T-helper 1 cell treated with Interleukin-12 subunit alpha and Interleukin-12 subunit beta and Interleukin-4 antibody, amounts not matched to agents 30 ng/mL and 1 ng/mL, for 36 hours (primary cell): ENCODE measurements around the gene ZNF211. TPM values are rescaled to one million over a fixed set of nuclear protein-coding genes. Genes with fewer than 3 reads are reported as not detected.

Experiments used
- intact Hi-C: fragments of 100-400 bp; cut with micrococcal nuclease; formaldehyde crosslinking; loops from one replicate; pipeline ENCODE4 v1.15.1; 2024
- total RNA-seq: library from RNA; stranded (reverse); gene quantifications from 2 replicates; pipeline ENCODE4 v1.2.3, GENCODE V29; 2022

ZNF211 gene
- total RNA-seq, 1 donor from 2014 or later: 15.4 TPM

- intact Hi-C loops: no loop called here
Measured at GRCh38 chr19:57653689-57654088, 20.7 kb downstream of the ZNF211 start.

GRCh38 chr19:57655443-57655842 lies 22.5 kb downstream of the ZNF211 start:
- intact Hi-C loops: no loop called here

GRCh38 chr19:57656346-57656745 lies 23.4 kb downstream of the ZNF211 start:
- intact Hi-C loops: no loop called here

- intact Hi-C loops: no loop called here
Measured at GRCh38 chr19:57664269-57665127, 31.5 kb downstream of the ZNF211 start.

GRCh38 chr19:57665261-57665806 lies 32.4 kb downstream of the ZNF211 start:
- intact Hi-C loops: no loop called here

GRCh38 chr19:57667228-57667627 lies 34.3 kb downstream of the ZNF211 start:
- intact Hi-C loops: no loop called here

- intact Hi-C loops: no loop called here
Measured at GRCh38 chr19:57668635-57669034, 35.7 kb downstream of the ZNF211 start, which contains the start of gene ZSCAN4. ZSCAN4 (plus strand) TSS chr19:57668935; CDS start chr19:57676146, 7,211 bp downstream.

- intact Hi-C loops: no loop called here
Measured at GRCh38 chr19:57671124-57671895, 38.3 kb downstream of the ZNF211 start.

- intact Hi-C loops: no loop called here
Measured at GRCh38 chr19:57672466-57672865, 39.5 kb downstream of the ZNF211 start.

- intact Hi-C loops: no loop called here
Measured at GRCh38 chr19:57675881-57676280, 42.9 kb downstream of the ZNF211 start.

GRCh38 chr19:57682226-57682766 lies 49.3 kb downstream of the ZNF211 start:
- intact Hi-C loops: loop anchor here (2.0 to 5.0 kb wide), 2 partner anchors 321 to 470 kb away; partner anchors contain the start of genes ZNF329 and ZNF606

GRCh38 chr19:57686727-57687126 lies 53.8 kb downstream of the ZNF211 start:
- intact Hi-C loops: no loop called here

- intact Hi-C loops: no loop called here
Measured at GRCh38 chr19:57687363-57688010, 54.5 kb downstream of the ZNF211 start.

GRCh38 chr19:57688011-57688763 lies 55.2 kb downstream of the ZNF211 start:
- intact Hi-C loops: no loop called here

GRCh38 chr19:57689750-57690149 lies 56.8 kb downstream of the ZNF211 start:
- intact Hi-C loops: no loop called here

Other genes starting within 250 kb of the ZNF211 start
- 23.7 and 24.5 TPM in 2 replicates for gene ZNF548, start 243.3 kb upstream of the ZNF211 start, total RNA-seq
- gene ZNF17, start 222.0 kb upstream of the ZNF211 start, total RNA-seq: 13.6 and 15.0 TPM in 2 replicates
- gene ZNF749, start 197.8 kb upstream of the ZNF211 start, total RNA-seq: 13.1 and 13.6 TPM in 2 replicates
- 0.17 and 0.20 TPM in 2 replicates for gene VN1R1, start 176.0 kb upstream of the ZNF211 start, total RNA-seq
- gene ZNF772, start 155.6 kb upstream of the ZNF211 start, total RNA-seq: 3.3 and 4.5 TPM in 2 replicates
- 8.0 and 10.0 TPM in 2 replicates for gene ZNF419, start 145.4 kb upstream of the ZNF211 start, total RNA-seq
- gene ZNF773, start 133.2 kb upstream of the ZNF211 start, total RNA-seq: 9.6 and 10.0 TPM in 2 replicates
- gene ZNF549, start 105.8 kb upstream of the ZNF211 start, total RNA-seq: 6.1 and 7.8 TPM in 2 replicates
- gene ZNF550, start 73.3 kb upstream of the ZNF211 start, total RNA-seq: 7.7 and 9.3 TPM in 2 replicates
- gene ZNF416, start 54.3 kb upstream of the ZNF211 start, total RNA-seq: 6.1 and 6.4 TPM in 2 replicates
- 5.5 and 7.0 TPM in 2 replicates for gene ZIK1, start 49.0 kb upstream of the ZNF211 start, total RNA-seq
- 6.6 and 6.8 TPM in 2 replicates for gene ZNF530, start 33.3 kb upstream of the ZNF211 start, total RNA-seq
- 13.9 and 18.5 TPM in 2 replicates for gene ZNF134, start 18.9 kb upstream of the ZNF211 start, total RNA-seq
- not detected in 2 replicates for gene ZSCAN4, start 35.8 kb downstream of the ZNF211 start, total RNA-seq
- 10.0 and 12.8 TPM in 2 replicates for gene ZNF551, start 48.8 kb downstream of the ZNF211 start, total RNA-seq
- gene ZNF154, start 76.0 kb downstream of the ZNF211 start, total RNA-seq: 8.5 and 9.3 TPM in 2 replicates
- gene ZNF671, start 94.5 kb downstream of the ZNF211 start, total RNA-seq: 12.2 and 13.0 TPM in 2 replicates
- gene ZNF776, start 113.6 kb downstream of the ZNF211 start, total RNA-seq: 15.4 and 16.4 TPM in 2 replicates
- gene ZNF586, start 136.5 kb downstream of the ZNF211 start, total RNA-seq: 18.4 and 18.5 TPM in 2 replicates
- 10.4 and 11.0 TPM in 2 replicates for gene ZNF552, start 181.7 kb downstream of the ZNF211 start, total RNA-seq
- 17.7 and 22.2 TPM in 2 replicates for gene ZNF587B, start 197.1 kb downstream of the ZNF211 start, total RNA-seq
- 42.6 and 46.5 TPM in 2 replicates for gene ZNF587, start 216.7 kb downstream of the ZNF211 start, total RNA-seq